ENCODE data around the gene TPMT.

DNA sequence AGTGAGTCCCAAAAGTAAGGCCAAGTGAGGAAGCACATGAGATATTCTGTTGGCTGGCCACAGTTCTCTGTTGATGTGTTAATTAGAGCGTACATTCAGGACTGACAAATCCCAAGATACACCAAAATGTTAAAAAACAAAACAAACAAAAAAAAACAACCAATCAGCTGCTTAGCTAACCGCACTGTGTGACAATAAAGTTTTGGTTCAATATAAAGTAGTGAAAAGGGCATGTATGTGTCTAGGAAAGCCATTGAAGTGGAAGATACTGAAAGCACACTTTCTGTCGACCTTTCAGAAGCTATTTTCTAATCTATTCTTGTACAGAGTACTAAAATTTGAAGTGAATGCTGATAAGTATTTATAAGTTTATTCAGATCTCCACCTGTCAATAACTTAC, 58.5 kb downstream of the TPMT start:
- TF ChIP-seq POLR2A (IDR thresholded peaks at IDR 0.05; ENCODE audit: low read depth) (no peak), POLR2AphosphoS5 (IDR thresholded peaks at IDR 0.05) (no peak)

All from esophagus muscularis mucosa (tissue), 2 donors.